Calu3 (cell line): ENCODE data around the gene TTC16. TPM values are rescaled to one million over a fixed set of nuclear protein-coding genes. Genes with fewer than 3 reads are reported as not detected.

Experiments used
- BruUV-seq: library from RNA; stranded (reverse); fragments of 400-500 nt; replicated peaks from 2 replicates; lab custom pipeline; 2021; lab: Mats Ljungman, UMichigan
- CTCF ChIA-PET: fragments of 300-600 bp; sonication (Branson Sonifier 250); formaldehyde crosslinking; loops from one replicate; lab custom pipeline; 2022; ENCODE audit warnings: antibody characterized with exemption; lab: Charles Lee
- DNase-seq: peaks from one replicate; pipeline ENCODE4 v3.0.0; 2022
- H3K27ac Mint-ChIP-seq: one replicate; pipeline ENCODE4 v1.8.0; 2022; ENCODE audit warnings: mixed read lengths; ENCODE audit not compliant: unreplicated experiment
- H3K27me3 Mint-ChIP-seq: one replicate; pipeline ENCODE4 v1.8.0; 2022; ENCODE audit warnings: mixed read lengths; ENCODE audit not compliant: unreplicated experiment
- H3K36me3 Mint-ChIP-seq: one replicate; pipeline ENCODE4 v1.8.0; 2022; ENCODE audit warnings: mild to moderate bottlenecking, moderate library complexity, mixed read lengths; ENCODE audit not compliant: insufficient read depth, unreplicated experiment
- H3K4me1 Mint-ChIP-seq: one replicate; pipeline ENCODE4 v1.8.0; 2022; ENCODE audit warnings: mild to moderate bottlenecking, low read depth, mixed read lengths; ENCODE audit not compliant: unreplicated experiment
- H3K4me3 Mint-ChIP-seq: one replicate; pipeline ENCODE4 v1.8.0; 2022; ENCODE audit warnings: mild to moderate bottlenecking, low read depth, moderate library complexity, mixed read lengths; ENCODE audit not compliant: unreplicated experiment
- H3K9me3 Mint-ChIP-seq: one replicate; pipeline ENCODE4 v1.8.0; 2022; ENCODE audit warnings: low read depth, mixed read lengths; ENCODE audit not compliant: unreplicated experiment
- intact Hi-C: fragments of 100-400 bp; cut with micrococcal nuclease; formaldehyde crosslinking; loops from one replicate; pipeline ENCODE4 v1.10.0; 2022; ENCODE audit not compliant: unreplicated experiment
- total RNA-seq: library from RNA; stranded (reverse); gene quantifications from 2 replicates; pipeline ENCODE4 v1.2.3, GENCODE V29; 2022
- TF ChIP-seq, protein P1 (sequence below): fragments of 200-600 bp; IDR thresholded peaks from one replicate; pipeline ENCODE4 v1.8.0; 2022; ENCODE audit warnings: antibody characterized with exemption; ENCODE audit not compliant: unreplicated experiment

The TTC16 gene
- total RNA-seq, 1 experiment from 2014 or later = not detected

DNA sequence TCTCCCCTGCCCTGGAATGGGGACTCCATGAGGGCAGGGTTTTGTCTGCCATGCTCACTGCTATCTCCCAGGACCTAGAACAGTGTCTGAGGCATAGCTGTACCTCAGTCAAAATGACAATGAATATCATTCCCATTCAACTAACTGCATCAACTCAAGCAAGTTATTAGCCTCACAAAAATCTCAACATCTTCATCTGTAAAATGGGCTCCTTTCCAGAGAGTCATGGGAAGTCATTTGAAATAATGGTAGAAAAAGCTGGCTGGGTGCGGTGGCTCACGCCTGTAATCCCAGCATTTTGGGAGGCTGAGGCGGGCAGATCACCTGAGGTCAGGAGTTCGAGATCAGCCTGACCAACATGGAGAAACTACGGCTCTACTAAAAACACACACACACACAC, 53.2 kb downstream of the TTC16 start:
- DNase-seq = no peak
- Mint-ChIP-seq H3K4me1 (no peaks in the 10 kb centered on the region), H3K9me3 (no peaks in the 10 kb centered on the region), H3K4me3 (no peak overlapping the region), H3K36me3 (peaks cover 13% of the 10 kb centered on the region), H3K27ac (no peak overlapping the region), H3K27me3 (peaks cover 58% of the 10 kb centered on the region)
- CTCF ChIA-PET = no interaction called here
- BruUV-seq = no TSS peak
- TF ChIP-seq, protein P1, sequence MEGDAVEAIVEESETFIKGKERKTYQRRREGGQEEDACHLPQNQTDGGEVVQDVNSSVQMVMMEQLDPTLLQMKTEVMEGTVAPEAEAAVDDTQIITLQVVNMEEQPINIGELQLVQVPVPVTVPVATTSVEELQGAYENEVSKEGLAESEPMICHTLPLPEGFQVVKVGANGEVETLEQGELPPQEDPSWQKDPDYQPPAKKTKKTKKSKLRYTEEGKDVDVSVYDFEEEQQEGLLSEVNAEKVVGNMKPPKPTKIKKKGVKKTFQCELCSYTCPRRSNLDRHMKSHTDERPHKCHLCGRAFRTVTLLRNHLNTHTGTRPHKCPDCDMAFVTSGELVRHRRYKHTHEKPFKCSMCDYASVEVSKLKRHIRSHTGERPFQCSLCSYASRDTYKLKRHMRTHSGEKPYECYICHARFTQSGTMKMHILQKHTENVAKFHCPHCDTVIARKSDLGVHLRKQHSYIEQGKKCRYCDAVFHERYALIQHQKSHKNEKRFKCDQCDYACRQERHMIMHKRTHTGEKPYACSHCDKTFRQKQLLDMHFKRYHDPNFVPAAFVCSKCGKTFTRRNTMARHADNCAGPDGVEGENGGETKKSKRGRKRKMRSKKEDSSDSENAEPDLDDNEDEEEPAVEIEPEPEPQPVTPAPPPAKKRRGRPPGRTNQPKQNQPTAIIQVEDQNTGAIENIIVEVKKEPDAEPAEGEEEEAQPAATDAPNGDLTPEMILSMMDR = no peak
- intact Hi-C loops = no loop called here

GRCh38 chr9:127769929-127770582, 54.2 kb downstream of the TTC16 start:
- CTCF ChIA-PET = no interaction called here
- TF ChIP-seq, protein P1 = no peak
- BruUV-seq = no TSS peak
- Mint-ChIP-seq H3K4me3 (peak overlapping the region; percentile 82), H3K9me3 (no peaks in the 10 kb centered on the region), H3K27me3 (peaks cover 56% of the 10 kb centered on the region), H3K36me3 (peaks cover 13% of the 10 kb centered on the region), H3K4me1 (no peaks in the 10 kb centered on the region), H3K27ac (no peak overlapping the region)
- no peak for DNase-seq
- intact Hi-C loops = no loop called here

DNA sequence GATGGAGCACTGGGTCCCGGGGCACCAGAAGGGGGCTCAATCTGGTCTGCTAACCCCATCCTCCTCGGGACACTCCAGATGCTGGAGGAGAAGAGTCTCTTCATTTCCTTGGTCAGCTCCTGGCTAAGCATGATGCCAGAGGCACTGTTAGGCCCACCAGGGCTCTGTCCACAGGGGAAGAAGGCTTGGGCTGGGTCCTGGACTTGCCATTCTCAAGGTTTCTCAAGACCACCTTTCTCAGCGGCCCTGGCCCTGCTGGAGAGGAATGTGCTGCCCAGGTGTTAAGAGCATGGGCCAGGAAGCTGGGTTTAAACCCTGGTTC, 54.7 kb downstream of the TTC16 start:
- no TSS peak for BruUV-seq
- DNase-seq = no peak
- CTCF ChIA-PET = interaction anchor here (0.8 to 1.1 kb wide), 5 partner anchors 14 to 265 kb away, joined by 3 to 10 read pairs (median 3); partner anchors contain the start of gene TOR2A
- Mint-ChIP-seq H3K27me3 (peaks cover 52% of the 10 kb centered on the region), H3K4me1 (no peaks in the 10 kb centered on the region), H3K9me3 (no peaks in the 10 kb centered on the region), H3K36me3 (peaks cover 13% of the 10 kb centered on the region), H3K27ac (no peak overlapping the region), H3K4me3 (peak overlapping the region; percentile 82)
- TF ChIP-seq, protein P1 = no peak
- intact Hi-C loops = no loop called here

DNA sequence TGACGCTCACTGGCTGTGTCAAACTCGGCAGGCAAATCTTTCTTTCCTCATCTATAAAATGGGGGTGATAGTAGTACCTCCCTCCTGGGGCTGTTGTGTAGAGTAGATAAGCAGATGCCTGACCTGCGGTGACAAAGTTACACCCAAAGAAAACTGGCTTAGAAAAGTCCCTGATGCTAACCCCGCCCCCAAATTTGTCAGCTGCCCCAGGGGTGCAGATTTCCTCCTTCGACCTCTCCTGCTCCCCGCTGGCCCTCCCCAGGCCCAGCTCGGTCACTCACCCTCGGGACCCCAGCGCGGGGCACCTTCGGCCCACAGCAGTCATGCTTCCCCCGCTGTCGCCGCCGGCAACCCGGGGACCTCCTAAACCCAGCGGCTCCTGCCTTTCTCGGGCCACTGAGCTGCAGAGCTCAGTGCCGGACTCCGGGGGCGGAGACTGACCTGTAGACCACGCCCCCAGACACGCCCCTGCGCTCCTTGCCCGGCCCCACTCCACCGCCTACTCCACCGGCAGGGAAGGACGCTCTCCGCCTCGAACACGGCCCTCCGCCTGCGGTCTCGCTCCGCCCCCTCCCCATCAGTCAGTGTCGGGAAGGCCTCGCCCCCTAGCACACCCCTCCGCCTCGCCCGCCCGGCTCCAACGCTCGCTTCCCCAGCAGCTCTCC, 55.2 kb downstream of the TTC16 start:
- Mint-ChIP-seq H3K36me3 (peaks cover 13% of the 10 kb centered on the region), H3K4me1 (no peaks in the 10 kb centered on the region), H3K27ac (no peak overlapping the region), H3K27me3 (peaks cover 47% of the 10 kb centered on the region), H3K4me3 (peak overlapping the region; percentile 82), H3K9me3 (no peaks in the 10 kb centered on the region)
- CTCF ChIA-PET = interaction anchor here (0.6 to 1.1 kb wide), 6 partner anchors 13 to 264 kb away, joined by 3 to 10 read pairs (median 4); partner anchors contain the start of gene TOR2A
- intact Hi-C loops = no loop called here
- peak; percentile 96 for DNase-seq
- BruUV-seq = no TSS peak
- TF ChIP-seq, protein P1 = no peak
